GM23248 (cell line): ENCODE measurements around the gene ADGRG1. TPM values are rescaled to one million over a fixed set of nuclear protein-coding genes. Genes with fewer than 3 reads are reported as not detected.

Experiments
- DNase-seq: peaks from one replicate; pipeline ENCODE4 v3.0.0-alpha.2; 2015
- H2AFZ ChIP-seq: fragments of 200-600 bp; sonication (generic); 2 replicates; pipeline ENCODE4 v1.6.1; 2016; ENCODE audit warnings: antibody characterized with exemption
- H3F3A ChIP-seq: fragments of 200-600 bp; sonication (generic); 2 replicates; pipeline ENCODE4 v1.6.1; 2016; ENCODE audit warnings: mild to moderate bottlenecking, antibody characterized with exemption, mixed run types; ENCODE audit not compliant: insufficient read depth
- H3K27ac ChIP-seq: fragments of 200-600 bp; sonication (generic); 2 replicates; pipeline ENCODE4 v1.5.1; 2016; ENCODE audit warnings: mild to moderate bottlenecking
- H3K27me3 ChIP-seq: fragments of 200-600 bp; sonication (generic); replicated peaks from 2 replicates; pipeline ENCODE4 v1.6.1; 2016; ENCODE audit warnings: mild to moderate bottlenecking; ENCODE audit not compliant: insufficient read depth
- H3K36me3 ChIP-seq: fragments of 200-600 bp; sonication (generic); 2 replicates; pipeline ENCODE4 v1.6.1; 2016; ENCODE audit warnings: low read depth, mild to moderate bottlenecking
- H3K4me1 ChIP-seq: fragments of 200-600 bp; sonication (generic); 2 replicates; pipeline ENCODE4 v1.6.1; 2016; ENCODE audit warnings: mild to moderate bottlenecking; ENCODE audit not compliant: insufficient read depth
- H3K4me2 ChIP-seq: fragments of 200-600 bp; sonication (generic); one replicate; pipeline ENCODE4 v1.6.1; 2016; ENCODE audit warnings: mild to moderate bottlenecking; ENCODE audit not compliant: unreplicated experiment
- H3K4me3 ChIP-seq: fragments of 200-600 bp; sonication (generic); 2 replicates; pipeline ENCODE4 v1.5.1; 2016; ENCODE audit warnings: mild to moderate bottlenecking
- H3K79me2 ChIP-seq: fragments of 200-600 bp; sonication (generic); 2 replicates; pipeline ENCODE4 v1.6.1; 2016; ENCODE audit warnings: mild to moderate bottlenecking; ENCODE audit not compliant: insufficient read depth
- H3K9ac ChIP-seq: fragments of 200-600 bp; sonication (generic); 2 replicates; pipeline ENCODE4 v1.6.1; 2016; ENCODE audit warnings: mild to moderate bottlenecking
- H3K9me2 ChIP-seq: fragments of 200-600 bp; sonication (generic); 2 replicates; pipeline ENCODE4 v1.6.1; 2016; ENCODE audit warnings: mixed run types, mild to moderate bottlenecking, moderate library complexity; ENCODE audit not compliant: insufficient read depth
- H3K9me3 ChIP-seq: fragments of 200-600 bp; sonication (generic); one replicate; pipeline ENCODE4 v1.6.1; 2017; ENCODE audit warnings: low read depth
- H4K20me1 ChIP-seq: fragments of 200-600 bp; sonication (generic); 2 replicates; pipeline ENCODE4 v1.6.0; 2016; ENCODE audit not compliant: insufficient read depth
- EZH2 ChIP-seq: fragments of 200-600 bp; sonication (generic); IDR thresholded peaks from 2 replicates; pipeline ENCODE4 v1.6.1; 2018; ENCODE audit warnings: antibody characterized with exemption, mild to moderate bottlenecking; ENCODE audit not compliant: insufficient read depth, poor library complexity, severe bottlenecking
- EZH2phosphoT487 ChIP-seq: fragments of 200-600 bp; sonication (generic); IDR thresholded peaks from 2 replicates; pipeline ENCODE4 v1.6.1; 2018; ENCODE audit warnings: antibody characterized with exemption, moderate library complexity, mild to moderate bottlenecking, low read depth; ENCODE audit not compliant: insufficient read depth
- WGBS, 2 experiments: methylation state at CpG; one replicate each; pipeline ENCODE4 v1.1.6; 2015 to 2017; ENCODE audit warnings: low lambda C conversion rate in 2 of 2, low coverage in 1 of 2; ENCODE audit errors: missing lambda C conversion rate in 2 of 2; 5-methylcytosine and 5-hydroxymethylcytosine counted together
- in situ Hi-C: fragments of 300-500 bp; cut with MboI; formaldehyde crosslinking; loops from 2 replicates; pipeline ENCODE4 v1.15.0; 2020
- polyA plus RNA-seq: library from polyadenylated mRNA; unstranded; fragments of >200 nt; fragmentation: Nextera tagmentation; extraction: Ambion mirVana; gene quantifications from 2 replicates; pipeline ENCODE4 v1.2.1, GENCODE V29; 2016
- total RNA-seq: library from RNA; depleted of rRNA; stranded (reverse); fragments of >200 nt; shearing (Covaris generic); gene quantifications from 2 replicates; pipeline ENCODE4 v1.2.3, GENCODE V29; 2014

Gene ADGRG1
- total and polyA plus RNA-seq, 2 experiments from 2014 or later, result 0.54 to 0.58 TPM

DNA sequence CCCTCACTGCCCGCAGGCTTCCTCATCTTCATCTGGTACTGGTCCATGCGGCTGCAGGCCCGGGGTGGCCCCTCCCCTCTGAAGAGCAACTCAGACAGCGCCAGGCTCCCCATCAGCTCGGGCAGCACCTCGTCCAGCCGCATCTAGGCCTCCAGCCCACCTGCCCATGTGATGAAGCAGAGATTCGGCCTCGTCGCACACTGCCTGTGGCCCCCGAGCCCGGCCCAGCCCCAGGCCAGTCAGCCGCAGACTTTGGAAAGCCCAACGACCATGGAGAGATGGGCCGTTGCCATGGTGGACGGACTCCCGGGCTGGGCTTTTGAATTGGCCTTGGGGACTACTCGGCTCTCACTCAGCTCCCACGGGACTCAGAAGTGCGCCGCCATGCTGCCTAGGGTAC, 35.0 kb downstream of the ADGRG1 start:
- H4K20me1 ChIP-seq, result no peaks in the 10 kb centered on the region
- H3K9me3 ChIP-seq, result no peaks in the 10 kb centered on the region
- H3F3A ChIP-seq, result no peaks in the 10 kb centered on the region
- no peak overlapping the region for H3K4me2 ChIP-seq
- H3K79me2 ChIP-seq, result no peaks in the 10 kb centered on the region
- H3K4me3 ChIP-seq, result no peak overlapping the region
- H3K36me3 ChIP-seq, result no peaks in the 10 kb centered on the region
- TF ChIP-seq EZH2, result no peak
- no peak for TF ChIP-seq EZH2phosphoT487
- no peak for DNase-seq
- 87 to 91% methylated on average over 19 to 21 of the region's 21 CpGs for WGBS, 2 experiments
- in situ Hi-C loops, result no loop called here
- no peaks in the 10 kb centered on the region for H3K4me1 ChIP-seq
- no peak overlapping the region for H3K27ac ChIP-seq
- no peaks in the 10 kb centered on the region for H3K9me2 ChIP-seq
- no peak overlapping the region for H2AFZ ChIP-seq
- no peak overlapping the region for H3K9ac ChIP-seq
- H3K27me3 ChIP-seq, result no peaks in the 10 kb centered on the region

DNA sequence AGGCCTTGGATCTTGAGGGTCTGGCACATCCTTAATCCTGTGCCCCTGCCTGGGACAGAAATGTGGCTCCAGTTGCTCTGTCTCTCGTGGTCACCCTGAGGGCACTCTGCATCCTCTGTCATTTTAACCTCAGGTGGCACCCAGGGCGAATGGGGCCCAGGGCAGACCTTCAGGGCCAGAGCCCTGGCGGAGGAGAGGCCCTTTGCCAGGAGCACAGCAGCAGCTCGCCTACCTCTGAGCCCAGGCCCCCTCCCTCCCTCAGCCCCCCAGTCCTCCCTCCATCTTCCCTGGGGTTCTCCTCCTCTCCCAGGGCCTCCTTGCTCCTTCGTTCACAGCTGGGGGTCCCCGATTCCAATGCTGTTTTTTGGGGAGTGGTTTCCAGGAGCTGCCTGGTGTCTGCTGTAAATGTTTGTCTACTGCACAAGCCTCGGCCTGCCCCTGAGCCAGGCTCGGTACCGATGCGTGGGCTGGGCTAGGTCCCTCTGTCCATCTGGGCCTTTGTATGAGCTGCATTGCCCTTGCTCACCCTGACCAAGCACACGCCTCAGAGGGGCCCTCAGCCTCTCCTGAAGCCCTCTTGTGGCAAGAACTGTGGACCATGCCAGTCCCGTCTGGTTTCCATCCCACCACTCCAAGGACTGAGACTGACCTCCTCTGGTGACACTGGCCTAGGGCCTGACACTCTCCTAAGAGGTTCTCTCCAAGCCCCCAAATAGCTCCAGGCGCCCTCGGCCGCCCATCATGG, 35.7 kb downstream of the ADGRG1 start:
- TF ChIP-seq EZH2phosphoT487 (no peak), EZH2 (no peak)
- H2AFZ ChIP-seq, result no peak overlapping the region
- no peaks in the 10 kb centered on the region for H3K27me3 ChIP-seq
- H3K9ac ChIP-seq, result no peak overlapping the region
- no peaks in the 10 kb centered on the region for H3K36me3 ChIP-seq
- H3K4me2 ChIP-seq, result no peak overlapping the region
- H3K27ac ChIP-seq, result no peak overlapping the region
- H3K4me3 ChIP-seq, result no peak overlapping the region
- no peaks in the 10 kb centered on the region for H3K9me2 ChIP-seq
- H4K20me1 ChIP-seq, result no peaks in the 10 kb centered on the region
- H3F3A ChIP-seq, result no peaks in the 10 kb centered on the region
- 80 to 81% methylated on average over 12 to 15 of the region's 15 CpGs for WGBS, 2 experiments
- H3K4me1 ChIP-seq, result no peaks in the 10 kb centered on the region
- no peaks in the 10 kb centered on the region for H3K79me2 ChIP-seq
- H3K9me3 ChIP-seq, result no peaks in the 10 kb centered on the region
- DNase-seq, result no peak
- in situ Hi-C loops, result no loop called here

DNA sequence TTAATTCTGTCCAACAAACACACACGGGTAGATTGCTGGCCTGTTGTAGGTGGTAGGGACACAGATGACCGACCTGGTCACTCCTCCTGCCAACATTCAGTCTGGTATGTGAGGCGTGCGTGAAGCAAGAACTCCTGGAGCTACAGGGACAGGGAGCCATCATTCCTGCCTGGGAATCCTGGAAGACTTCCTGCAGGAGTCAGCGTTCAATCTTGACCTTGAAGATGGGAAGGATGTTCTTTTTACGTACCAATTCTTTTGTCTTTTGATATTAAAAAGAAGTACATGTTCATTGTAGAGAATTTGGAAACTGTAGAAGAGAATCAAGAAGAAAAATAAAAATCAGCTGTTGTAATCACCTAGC, 36.2 kb downstream of the ADGRG1 start:
- Histone ChIP-seq H3K4me2 (no peak overlapping the region), H3K36me3 (no peaks in the 10 kb centered on the region), H3K9me3 (no peaks in the 10 kb centered on the region), H4K20me1 (no peaks in the 10 kb centered on the region), H3K9ac (no peak overlapping the region), H3K27ac (no peak overlapping the region), H3K4me1 (no peaks in the 10 kb centered on the region), H3K9me2 (no peaks in the 10 kb centered on the region), H3K4me3 (no peak overlapping the region), H3K27me3 (no peaks in the 10 kb centered on the region), H3K79me2 (no peaks in the 10 kb centered on the region), H3F3A (no peaks in the 10 kb centered on the region), H2AFZ (no peak overlapping the region)
- in situ Hi-C loops, result no loop called here
- TF ChIP-seq EZH2, result no peak
- TF ChIP-seq EZH2phosphoT487, result no peak
- 88 to 91% methylated on average over 6 of the region's 6 CpGs for WGBS, 2 experiments
- no peak for DNase-seq

DNA sequence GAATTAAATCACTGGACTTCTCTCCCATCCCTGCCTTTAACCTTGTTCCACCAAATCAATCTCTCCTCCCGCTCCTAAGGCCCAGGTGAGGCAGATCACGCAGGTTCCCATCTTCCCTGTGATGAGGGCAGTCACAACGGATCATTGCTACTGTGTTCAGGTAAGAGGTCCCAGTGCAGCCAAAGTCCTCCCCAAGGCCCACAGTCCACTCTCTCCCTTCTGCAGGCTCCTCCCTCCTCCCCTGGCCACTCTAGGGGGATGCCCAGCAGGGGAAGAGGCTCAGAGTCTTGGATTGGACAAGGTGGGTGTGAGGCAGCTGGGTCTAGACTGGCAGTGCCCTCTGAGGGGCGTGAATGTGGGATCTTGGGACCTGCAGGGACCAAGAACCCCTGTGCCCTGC, 37.1 kb downstream of the ADGRG1 start:
- Histone ChIP-seq H4K20me1 (no peaks in the 10 kb centered on the region), H3K27ac (no peak overlapping the region), H3K79me2 (no peaks in the 10 kb centered on the region), H3K9ac (no peak overlapping the region), H3K27me3 (peaks cover under 1% of the 10 kb centered on the region; the same call in 1 of the 2 replicates), H3K9me3 (no peaks in the 10 kb centered on the region), H3F3A (no peaks in the 10 kb centered on the region), H3K9me2 (no peaks in the 10 kb centered on the region), H3K36me3 (no peaks in the 10 kb centered on the region), H3K4me1 (no peaks in the 10 kb centered on the region), H3K4me3 (no peak overlapping the region), H2AFZ (no peak overlapping the region), H3K4me2 (no peak overlapping the region)
- in situ Hi-C loops, result no loop called here
- TF ChIP-seq EZH2 (no peak), EZH2phosphoT487 (no peak)
- 39 to 45% methylated on average over 4 of the region's 4 CpGs for WGBS, 2 experiments
- DNase-seq, result no peak
